ENCODE measurements around the gene CPEB2. TPM values are rescaled to one million over a fixed set of nuclear protein-coding genes. Genes with fewer than 3 reads are reported as not detected.
A peak's percentile ranks its signal among the peaks of the same experiment; 100 is the strongest.

The CPEB2 gene
- total RNA-seq (10 to 100 TPM; 27.5 to 39.2 (median 30.4) TPM), polyA plus RNA-seq (1 to 10 TPM; 6.4 to 9.6 (median 7.2) TPM)

GRCh38 chr4:15001869-15002658, at the start of gene CPEB2:
Gene CPEB2 (plus strand): TSS chr4:15002481. CDS start chr4:15002674, 193 bp downstream.
- 0 to 1% methylated on average over 104 of the region's 104 CpGs for WGBS, 2 donors
- intact Hi-C loops (cut with DNase I) = loop anchor here (1.0 to 10.0 kb wide), 7 partner anchors 35 to 1347 kb away; partner anchors contain the start of gene FBXL5
- peak; percentile 98 for DNase-seq
- TF ChIP-seq POLR2AphosphoS5 (IDR thresholded peaks at IDR 0.05) (peak; percentile 98 to 99 (median 99)), EP300 (IDR thresholded peaks at IDR 0.05) (peak in 1 of 4 donors; percentile 24), POLR2A (IDR thresholded peaks at IDR 0.05) (peak; percentile 97 to 98), CTCF (IDR thresholded peaks at IDR 0.05) (no peak)
- peaks cover 0 to 23% (median 15%) of the 10 kb centered on the region in 4 donors for H3K4me1 ChIP-seq
- H3K36me3 ChIP-seq = no peaks in the 10 kb centered on the region
- peak within 1 kb of the TSS; percentile 96 to 100 (median 100) for H3K27ac ChIP-seq
- peak within 1 kb of the TSS; percentile 95 to 99 (median 98) for H3K4me3 ChIP-seq
- H3K9me3 ChIP-seq = no peaks in the 10 kb centered on the region
- no peaks in the 10 kb centered on the region for H3K27me3 ChIP-seq

GRCh38 chr4:14958436-14958835, 43.8 kb upstream of the CPEB2 start:
- H3K27ac ChIP-seq = no peak overlapping the region
- TF ChIP-seq POLR2AphosphoS5 (IDR thresholded peaks at IDR 0.05) = no peak
- TF ChIP-seq POLR2A (IDR thresholded peaks at IDR 0.05) = no peak
- no peak for TF ChIP-seq CTCF (IDR thresholded peaks at IDR 0.05)
- no peak for TF ChIP-seq EP300 (IDR thresholded peaks at IDR 0.05)

GRCh38 chr4:14961292-14961691, 41.0 kb upstream of the CPEB2 start:
- TF ChIP-seq POLR2A (IDR thresholded peaks at IDR 0.05) (no peak), EP300 (IDR thresholded peaks at IDR 0.05) (no peak), CTCF (IDR thresholded peaks at IDR 0.05) (no peak), POLR2AphosphoS5 (IDR thresholded peaks at IDR 0.05) (no peak)
- Histone ChIP-seq H3K27me3 (no peaks in the 10 kb centered on the region), H3K4me3 (no peak overlapping the region), H3K4me1 (no peaks in the 10 kb centered on the region), H3K36me3 (no peaks in the 10 kb centered on the region), H3K9me3 (no peaks in the 10 kb centered on the region), H3K27ac (no peak overlapping the region)
- no peak for DNase-seq
- intact Hi-C loops (cut with DNase I) = no loop called here

More at GRCh38 chr4:14958436-14958835, 43.8 kb upstream of the CPEB2 start:
- Histone ChIP-seq H3K27me3 (no peaks in the 10 kb centered on the region), H3K9me3 (no peaks in the 10 kb centered on the region), H3K4me3 (no peak overlapping the region), H3K4me1 (no peaks in the 10 kb centered on the region), H3K36me3 (no peaks in the 10 kb centered on the region)
- intact Hi-C loops (cut with DNase I) = no loop called here
- no peak for DNase-seq
- WGBS, 2 donors = 6 to 38% methylated on average over 3 of the region's 3 CpGs

GRCh38 chr4:14965071-14965470, 37.2 kb upstream of the CPEB2 start:
- H3K9me3 ChIP-seq = no peaks in the 10 kb centered on the region
- intact Hi-C loops (cut with DNase I) = no loop called here
- WGBS, 2 donors = 54 to 80% methylated on average over 1 of the region's 1 CpG
- no peak overlapping the region for H3K4me3 ChIP-seq
- no peaks in the 10 kb centered on the region for H3K27me3 ChIP-seq
- H3K4me1 ChIP-seq = no peaks in the 10 kb centered on the region
- no peak for DNase-seq
- TF ChIP-seq POLR2AphosphoS5 (IDR thresholded peaks at IDR 0.05) (no peak), POLR2A (IDR thresholded peaks at IDR 0.05) (no peak), CTCF (IDR thresholded peaks at IDR 0.05) (no peak), EP300 (IDR thresholded peaks at IDR 0.05) (no peak)
- no peak overlapping the region for H3K27ac ChIP-seq
- H3K36me3 ChIP-seq = no peaks in the 10 kb centered on the region
